Measurements from ENCODE around the gene PEMT.

DNA sequence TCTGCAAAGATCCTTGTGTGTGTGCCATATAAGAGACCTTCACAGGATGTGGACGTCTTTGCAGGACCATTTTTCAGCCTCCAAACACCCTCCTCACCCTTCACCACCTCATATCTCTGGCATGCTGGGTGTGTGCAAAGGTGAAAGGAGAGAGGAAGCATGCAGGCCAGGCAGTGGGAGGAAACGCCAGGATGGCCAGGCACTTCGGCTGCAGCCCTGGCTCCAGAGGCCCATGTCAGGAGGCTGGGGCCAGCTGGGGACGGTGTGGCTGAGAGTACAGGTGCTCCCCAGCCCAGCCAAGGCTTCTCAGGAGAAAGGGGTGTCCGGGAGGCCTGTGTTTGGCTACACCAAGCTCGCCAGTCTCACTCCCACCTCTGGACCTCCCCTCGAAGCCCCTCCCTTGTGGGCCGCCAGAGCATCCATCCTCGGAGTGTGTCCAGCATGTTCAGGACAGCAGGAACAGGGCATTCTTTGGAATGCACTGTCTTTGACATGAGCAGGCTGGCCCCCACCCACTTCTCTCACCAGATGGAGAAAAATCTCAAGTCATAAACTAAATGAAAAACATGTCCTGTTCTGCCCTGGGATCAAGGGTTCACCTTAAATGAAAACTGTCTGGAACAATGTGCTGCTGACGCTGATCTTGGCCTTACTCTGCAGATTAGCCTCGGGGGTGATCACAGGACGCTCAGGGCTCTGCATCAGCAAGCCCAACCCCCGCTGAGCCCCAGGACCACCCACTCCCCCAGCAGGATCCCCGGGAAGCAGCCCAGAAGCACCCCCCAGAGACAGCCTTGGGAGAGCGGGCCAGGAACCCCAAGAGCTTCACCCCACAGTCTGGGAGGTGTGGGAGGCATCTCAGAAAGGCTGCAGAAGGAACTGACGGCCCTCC is 15.9 kb downstream of the PEMT start:
- TF ChIP-seq, protein P1, sequence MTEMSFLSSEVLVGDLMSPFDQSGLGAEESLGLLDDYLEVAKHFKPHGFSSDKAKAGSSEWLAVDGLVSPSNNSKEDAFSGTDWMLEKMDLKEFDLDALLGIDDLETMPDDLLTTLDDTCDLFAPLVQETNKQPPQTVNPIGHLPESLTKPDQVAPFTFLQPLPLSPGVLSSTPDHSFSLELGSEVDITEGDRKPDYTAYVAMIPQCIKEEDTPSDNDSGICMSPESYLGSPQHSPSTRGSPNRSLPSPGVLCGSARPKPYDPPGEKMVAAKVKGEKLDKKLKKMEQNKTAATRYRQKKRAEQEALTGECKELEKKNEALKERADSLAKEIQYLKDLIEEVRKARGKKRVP (CRISPR knock-in tag; IDR thresholded peaks at IDR 0.05) = no peak
- TF ChIP-seq ZNF274 (IDR thresholded peaks at IDR 0.05; ENCODE audit: borderline replicate concordance, low read depth, low read length) (no peak), PRPF4 (IDR thresholded peaks at IDR 0.05; ENCODE audit: insufficient read depth, low read depth, low read length, poor library complexity, severe bottlenecking) (no peak), NFE2 (IDR thresholded peaks at IDR 0.05; ENCODE audit: low read depth) (no peak), ZNF79 (CRISPR knock-in tag; IDR thresholded peaks at IDR 0.05; ENCODE audit: low read depth) (no peak)
- TF ChIP-seq, protein P2, sequence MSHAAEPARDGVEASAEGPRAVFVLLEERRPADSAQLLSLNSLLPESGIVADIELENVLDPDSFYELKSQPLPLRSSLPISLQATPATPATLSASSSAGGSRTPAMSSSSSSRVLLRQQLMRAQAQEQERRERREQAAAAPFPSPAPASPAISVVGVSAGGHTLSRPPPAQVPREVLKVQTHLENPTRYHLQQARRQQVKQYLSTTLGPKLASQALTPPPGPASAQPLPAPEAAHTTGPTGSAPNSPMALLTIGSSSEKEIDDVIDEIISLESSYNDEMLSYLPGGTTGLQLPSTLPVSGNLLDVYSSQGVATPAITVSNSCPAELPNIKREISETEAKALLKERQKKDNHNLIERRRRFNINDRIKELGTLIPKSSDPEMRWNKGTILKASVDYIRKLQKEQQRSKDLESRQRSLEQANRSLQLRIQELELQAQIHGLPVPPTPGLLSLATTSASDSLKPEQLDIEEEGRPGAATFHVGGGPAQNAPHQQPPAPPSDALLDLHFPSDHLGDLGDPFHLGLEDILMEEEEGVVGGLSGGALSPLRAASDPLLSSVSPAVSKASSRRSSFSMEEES (CRISPR knock-in tag; IDR thresholded peaks at IDR 0.05) = no peak
- TF ChIP-seq, protein P3, sequence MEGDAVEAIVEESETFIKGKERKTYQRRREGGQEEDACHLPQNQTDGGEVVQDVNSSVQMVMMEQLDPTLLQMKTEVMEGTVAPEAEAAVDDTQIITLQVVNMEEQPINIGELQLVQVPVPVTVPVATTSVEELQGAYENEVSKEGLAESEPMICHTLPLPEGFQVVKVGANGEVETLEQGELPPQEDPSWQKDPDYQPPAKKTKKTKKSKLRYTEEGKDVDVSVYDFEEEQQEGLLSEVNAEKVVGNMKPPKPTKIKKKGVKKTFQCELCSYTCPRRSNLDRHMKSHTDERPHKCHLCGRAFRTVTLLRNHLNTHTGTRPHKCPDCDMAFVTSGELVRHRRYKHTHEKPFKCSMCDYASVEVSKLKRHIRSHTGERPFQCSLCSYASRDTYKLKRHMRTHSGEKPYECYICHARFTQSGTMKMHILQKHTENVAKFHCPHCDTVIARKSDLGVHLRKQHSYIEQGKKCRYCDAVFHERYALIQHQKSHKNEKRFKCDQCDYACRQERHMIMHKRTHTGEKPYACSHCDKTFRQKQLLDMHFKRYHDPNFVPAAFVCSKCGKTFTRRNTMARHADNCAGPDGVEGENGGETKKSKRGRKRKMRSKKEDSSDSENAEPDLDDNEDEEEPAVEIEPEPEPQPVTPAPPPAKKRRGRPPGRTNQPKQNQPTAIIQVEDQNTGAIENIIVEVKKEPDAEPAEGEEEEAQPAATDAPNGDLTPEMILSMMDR (IDR thresholded peaks at IDR 0.05 in 2 of 3, conservative IDR thresholded peaks at IDR 0.05 in 1 of 3; ENCODE audit: insufficient read depth in 2 of 3, low read depth in 1 of 3, low read length in 3 of 3) = no peak
- TF ChIP-seq, protein P4, sequence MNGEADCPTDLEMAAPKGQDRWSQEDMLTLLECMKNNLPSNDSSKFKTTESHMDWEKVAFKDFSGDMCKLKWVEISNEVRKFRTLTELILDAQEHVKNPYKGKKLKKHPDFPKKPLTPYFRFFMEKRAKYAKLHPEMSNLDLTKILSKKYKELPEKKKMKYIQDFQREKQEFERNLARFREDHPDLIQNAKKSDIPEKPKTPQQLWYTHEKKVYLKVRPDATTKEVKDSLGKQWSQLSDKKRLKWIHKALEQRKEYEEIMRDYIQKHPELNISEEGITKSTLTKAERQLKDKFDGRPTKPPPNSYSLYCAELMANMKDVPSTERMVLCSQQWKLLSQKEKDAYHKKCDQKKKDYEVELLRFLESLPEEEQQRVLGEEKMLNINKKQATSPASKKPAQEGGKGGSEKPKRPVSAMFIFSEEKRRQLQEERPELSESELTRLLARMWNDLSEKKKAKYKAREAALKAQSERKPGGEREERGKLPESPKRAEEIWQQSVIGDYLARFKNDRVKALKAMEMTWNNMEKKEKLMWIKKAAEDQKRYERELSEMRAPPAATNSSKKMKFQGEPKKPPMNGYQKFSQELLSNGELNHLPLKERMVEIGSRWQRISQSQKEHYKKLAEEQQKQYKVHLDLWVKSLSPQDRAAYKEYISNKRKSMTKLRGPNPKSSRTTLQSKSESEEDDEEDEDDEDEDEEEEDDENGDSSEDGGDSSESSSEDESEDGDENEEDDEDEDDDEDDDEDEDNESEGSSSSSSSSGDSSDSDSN (IDR thresholded peaks at IDR 0.05; ENCODE audit: borderline replicate concordance in 1 of 2, low read depth in 2 of 2, low read length in 2 of 2) = no peak
- TF ChIP-seq, protein P5, sequence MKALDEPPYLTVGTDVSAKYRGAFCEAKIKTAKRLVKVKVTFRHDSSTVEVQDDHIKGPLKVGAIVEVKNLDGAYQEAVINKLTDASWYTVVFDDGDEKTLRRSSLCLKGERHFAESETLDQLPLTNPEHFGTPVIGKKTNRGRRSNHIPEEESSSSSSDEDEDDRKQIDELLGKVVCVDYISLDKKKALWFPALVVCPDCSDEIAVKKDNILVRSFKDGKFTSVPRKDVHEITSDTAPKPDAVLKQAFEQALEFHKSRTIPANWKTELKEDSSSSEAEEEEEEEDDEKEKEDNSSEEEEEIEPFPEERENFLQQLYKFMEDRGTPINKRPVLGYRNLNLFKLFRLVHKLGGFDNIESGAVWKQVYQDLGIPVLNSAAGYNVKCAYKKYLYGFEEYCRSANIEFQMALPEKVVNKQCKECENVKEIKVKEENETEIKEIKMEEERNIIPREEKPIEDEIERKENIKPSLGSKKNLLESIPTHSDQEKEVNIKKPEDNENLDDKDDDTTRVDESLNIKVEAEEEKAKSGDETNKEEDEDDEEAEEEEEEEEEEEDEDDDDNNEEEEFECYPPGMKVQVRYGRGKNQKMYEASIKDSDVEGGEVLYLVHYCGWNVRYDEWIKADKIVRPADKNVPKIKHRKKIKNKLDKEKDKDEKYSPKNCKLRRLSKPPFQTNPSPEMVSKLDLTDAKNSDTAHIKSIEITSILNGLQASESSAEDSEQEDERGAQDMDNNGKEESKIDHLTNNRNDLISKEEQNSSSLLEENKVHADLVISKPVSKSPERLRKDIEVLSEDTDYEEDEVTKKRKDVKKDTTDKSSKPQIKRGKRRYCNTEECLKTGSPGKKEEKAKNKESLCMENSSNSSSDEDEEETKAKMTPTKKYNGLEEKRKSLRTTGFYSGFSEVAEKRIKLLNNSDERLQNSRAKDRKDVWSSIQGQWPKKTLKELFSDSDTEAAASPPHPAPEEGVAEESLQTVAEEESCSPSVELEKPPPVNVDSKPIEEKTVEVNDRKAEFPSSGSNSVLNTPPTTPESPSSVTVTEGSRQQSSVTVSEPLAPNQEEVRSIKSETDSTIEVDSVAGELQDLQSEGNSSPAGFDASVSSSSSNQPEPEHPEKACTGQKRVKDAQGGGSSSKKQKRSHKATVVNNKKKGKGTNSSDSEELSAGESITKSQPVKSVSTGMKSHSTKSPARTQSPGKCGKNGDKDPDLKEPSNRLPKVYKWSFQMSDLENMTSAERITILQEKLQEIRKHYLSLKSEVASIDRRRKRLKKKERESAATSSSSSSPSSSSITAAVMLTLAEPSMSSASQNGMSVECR (CRISPR knock-in tag; IDR thresholded peaks at IDR 0.05) = no peak
- TF ChIP-seq, protein P6, sequence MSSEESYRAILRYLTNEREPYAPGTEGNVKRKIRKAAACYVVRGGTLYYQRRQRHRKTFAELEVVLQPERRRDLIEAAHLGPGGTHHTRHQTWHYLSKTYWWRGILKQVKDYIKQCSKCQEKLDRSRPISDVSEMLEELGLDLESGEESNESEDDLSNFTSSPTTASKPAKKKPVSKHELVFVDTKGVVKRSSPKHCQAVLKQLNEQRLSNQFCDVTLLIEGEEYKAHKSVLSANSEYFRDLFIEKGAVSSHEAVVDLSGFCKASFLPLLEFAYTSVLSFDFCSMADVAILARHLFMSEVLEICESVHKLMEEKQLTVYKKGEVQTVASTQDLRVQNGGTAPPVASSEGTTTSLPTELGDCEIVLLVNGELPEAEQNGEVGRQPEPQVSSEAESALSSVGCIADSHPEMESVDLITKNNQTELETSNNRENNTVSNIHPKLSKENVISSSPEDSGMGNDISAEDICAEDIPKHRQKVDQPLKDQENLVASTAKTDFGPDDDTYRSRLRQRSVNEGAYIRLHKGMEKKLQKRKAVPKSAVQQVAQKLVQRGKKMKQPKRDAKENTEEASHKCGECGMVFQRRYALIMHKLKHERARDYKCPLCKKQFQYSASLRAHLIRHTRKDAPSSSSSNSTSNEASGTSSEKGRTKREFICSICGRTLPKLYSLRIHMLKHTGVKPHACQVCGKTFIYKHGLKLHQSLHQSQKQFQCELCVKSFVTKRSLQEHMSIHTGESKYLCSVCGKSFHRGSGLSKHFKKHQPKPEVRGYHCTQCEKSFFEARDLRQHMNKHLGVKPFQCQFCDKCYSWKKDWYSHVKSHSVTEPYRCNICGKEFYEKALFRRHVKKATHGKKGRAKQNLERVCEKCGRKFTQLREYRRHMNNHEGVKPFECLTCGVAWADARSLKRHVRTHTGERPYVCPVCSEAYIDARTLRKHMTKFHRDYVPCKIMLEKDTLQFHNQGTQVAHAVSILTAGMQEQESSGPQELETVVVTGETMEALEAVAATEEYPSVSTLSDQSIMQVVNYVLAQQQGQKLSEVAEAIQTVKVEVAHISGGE (CRISPR knock-in tag; IDR thresholded peaks at IDR 0.05) = no peak

Measured in K562 (cell line).